Daoy (cell line): ENCODE data around the gene CEP120. TPM values are rescaled to one million over a fixed set of nuclear protein-coding genes. Genes with fewer than 3 reads are reported as not detected.
A peak's percentile ranks its signal among the peaks of the same experiment; 100 is the strongest.

ENCODE experiments used
- DNase-seq: peaks from one replicate; pipeline ENCODE4 v3.0.0-alpha.2; 2015; ENCODE audit warnings: low read depth
- total RNA-seq: library from RNA; depleted of rRNA; stranded (reverse); fragments of >200 nt; shearing (Covaris generic); gene quantifications from 2 replicates; pipeline ENCODE4 v1.2.3, GENCODE V29; 2014; rRNA removed

CEP120 gene
- total RNA-seq, 1 experiment from 2014 or later: 15.2 TPM

DNA sequence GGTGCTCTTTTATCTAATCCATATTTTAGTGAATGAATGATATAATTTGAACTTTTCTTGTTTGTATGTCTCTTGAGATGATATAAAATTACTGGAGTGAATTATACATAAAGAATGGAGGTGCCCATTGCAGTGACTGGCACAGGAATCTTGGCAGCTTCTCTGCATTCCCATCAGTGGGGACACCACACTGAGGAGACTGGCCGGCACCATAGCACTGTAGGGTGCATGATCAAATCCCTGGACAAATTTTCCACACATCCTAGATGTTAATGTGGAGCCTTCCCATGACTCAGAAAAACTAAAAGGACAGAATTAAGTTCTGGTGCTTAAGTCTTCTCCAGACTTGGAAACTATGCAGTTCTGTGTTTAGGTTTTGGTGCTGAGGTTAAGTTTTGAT lies 124.1 kb downstream of the CEP120 start:
- DNase-seq: no peak

DNA sequence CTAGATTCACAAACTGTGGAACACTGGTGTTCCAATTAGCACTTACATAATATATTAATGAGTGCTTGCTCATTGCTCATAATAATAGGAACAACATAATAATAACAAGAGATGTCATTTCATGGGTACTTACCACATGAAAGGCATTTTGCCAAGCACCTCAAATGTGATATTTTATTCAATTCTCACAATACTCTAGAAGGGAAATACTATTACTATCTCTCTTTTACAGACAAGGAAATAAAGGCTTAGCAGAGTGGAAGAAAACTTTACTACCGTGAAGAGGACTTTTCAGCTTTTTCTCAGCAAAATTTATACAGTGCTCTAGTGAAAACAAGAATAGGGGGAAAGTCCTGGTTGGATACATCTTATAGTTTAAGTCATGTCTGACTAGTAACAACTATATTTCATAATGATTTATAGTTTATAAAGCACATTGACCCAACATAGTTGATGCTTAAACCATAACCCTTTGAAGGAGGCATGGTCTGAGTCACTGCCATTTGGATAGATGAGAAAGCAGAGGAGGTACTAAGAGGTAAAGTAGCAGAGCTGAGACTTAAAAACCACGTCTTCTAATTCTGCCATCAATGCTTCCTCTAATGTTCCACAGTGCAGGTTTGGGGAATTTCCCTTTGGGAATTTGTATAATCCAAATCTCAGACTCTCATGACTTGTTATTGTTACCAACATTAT lies 124.7 kb downstream of the CEP120 start:
- no peak for DNase-seq

DNA sequence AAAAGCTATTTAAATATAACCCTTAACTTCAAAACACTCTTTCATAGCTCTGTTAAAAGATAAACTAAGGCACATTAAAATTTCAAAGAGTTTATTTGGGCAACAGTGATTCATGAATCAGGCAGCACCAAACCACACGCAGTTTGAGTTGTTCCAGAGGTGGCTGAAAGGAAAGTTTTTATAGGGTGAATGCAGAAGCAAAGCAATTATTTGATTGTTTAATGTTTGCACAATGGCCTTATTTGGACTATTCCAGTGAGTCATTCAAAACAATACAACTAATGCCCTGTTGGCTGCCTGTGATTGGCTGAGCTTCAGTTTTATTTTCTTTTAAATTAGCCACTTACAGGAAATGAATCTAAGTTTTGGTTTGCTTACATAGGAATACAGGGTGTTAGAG lies 125.3 kb downstream of the CEP120 start:
- DNase-seq: peak; percentile 4

- DNase-seq: no peak
Measured at GRCh38 chr5:123297198-123297831, 125.9 kb downstream of the CEP120 start.

Other genes starting within 250 kb of the CEP120 start
- 87.5 and 93.9 TPM in 2 replicates for gene CSNK1G3, start 88.8 kb upstream of the CEP120 start, total RNA-seq